ENCODE data around the gene CCDC74B.
"Not testable (repeated sequence)": the region's sequence is repeated elsewhere in the genome, so short reads cannot be mapped to it uniquely, and the experiment has no call there.

CCDC74B gene

GRCh38 chr2:130143266-130144039, 1.5 kb downstream of the CCDC74B start:
- H3K9me2 ChIP-seq (replicated peaks; ENCODE audit: low read depth, low read length); H3K4me2 ChIP-seq (ENCODE audit: low read depth, low read length, poor library complexity, severe bottlenecking); H3K4me3 ChIP-seq (ENCODE audit: low read length, poor library complexity, severe bottlenecking): not testable (repeated sequence)

GRCh38 chr2:130142396-130143265, 2.3 kb downstream of the CCDC74B start:
- H3K79me2 ChIP-seq (ENCODE audit: insufficient read depth, low read length); H3K4me2 ChIP-seq (ENCODE audit: low read depth, low read length, poor library complexity, severe bottlenecking); H4K20me1 ChIP-seq (ENCODE audit: insufficient read depth, low read length, poor library complexity, severe bottlenecking); H3F3A ChIP-seq (ENCODE audit: low read depth); H3K27me3 ChIP-seq (ENCODE audit: insufficient read depth, low read length, poor library complexity, severe bottlenecking); H2AFZ ChIP-seq (ENCODE audit: low read length); H3K4me3 ChIP-seq (ENCODE audit: low read length, poor library complexity, severe bottlenecking); H3K9me2 ChIP-seq (replicated peaks; ENCODE audit: low read depth, low read length); H3K9ac ChIP-seq (ENCODE audit: low read depth, low read length, poor library complexity, severe bottlenecking); H3K4me1 ChIP-seq (ENCODE audit: insufficient read depth, low read length, poor library complexity, severe bottlenecking); H3K36me3 ChIP-seq (ENCODE audit: insufficient read depth, low read length); H3K9me3 ChIP-seq (ENCODE audit: insufficient read depth, low read depth, low read length): not testable (repeated sequence)

More at GRCh38 chr2:130143266-130144039, 1.5 kb downstream of the CCDC74B start:
- H3K9me3 ChIP-seq (ENCODE audit: insufficient read depth, low read depth, low read length); H3K79me2 ChIP-seq (ENCODE audit: insufficient read depth, low read length); H3K4me1 ChIP-seq (ENCODE audit: insufficient read depth, low read length, poor library complexity, severe bottlenecking); H4K20me1 ChIP-seq (ENCODE audit: insufficient read depth, low read length, poor library complexity, severe bottlenecking); H3F3A ChIP-seq (ENCODE audit: low read depth); H3K36me3 ChIP-seq (ENCODE audit: insufficient read depth, low read length); H3K27me3 ChIP-seq (ENCODE audit: insufficient read depth, low read length, poor library complexity, severe bottlenecking); H3K9ac ChIP-seq (ENCODE audit: low read depth, low read length, poor library complexity, severe bottlenecking); H2AFZ ChIP-seq (ENCODE audit: low read length): not testable (repeated sequence)

- H3K9me3 ChIP-seq (ENCODE audit: insufficient read depth, low read depth, low read length); H3K27me3 ChIP-seq (ENCODE audit: insufficient read depth, low read length, poor library complexity, severe bottlenecking); H3K9ac ChIP-seq (ENCODE audit: low read depth, low read length, poor library complexity, severe bottlenecking); H3K4me3 ChIP-seq (ENCODE audit: low read length, poor library complexity, severe bottlenecking); H3F3A ChIP-seq (ENCODE audit: low read depth); H3K36me3 ChIP-seq (ENCODE audit: insufficient read depth, low read length); H3K4me2 ChIP-seq (ENCODE audit: low read depth, low read length, poor library complexity, severe bottlenecking); H4K20me1 ChIP-seq (ENCODE audit: insufficient read depth, low read length, poor library complexity, severe bottlenecking); H3K9me2 ChIP-seq (replicated peaks; ENCODE audit: low read depth, low read length); H3K4me1 ChIP-seq (ENCODE audit: insufficient read depth, low read length, poor library complexity, severe bottlenecking); H2AFZ ChIP-seq (ENCODE audit: low read length); H3K79me2 ChIP-seq (ENCODE audit: insufficient read depth, low read length): not testable (repeated sequence)
Measured at GRCh38 chr2:130141645-130142370, 3.1 kb downstream of the CCDC74B start.

- H3K4me3 ChIP-seq (ENCODE audit: low read length, poor library complexity, severe bottlenecking); H3K4me1 ChIP-seq (ENCODE audit: insufficient read depth, low read length, poor library complexity, severe bottlenecking); H3K79me2 ChIP-seq (ENCODE audit: insufficient read depth, low read length); H4K20me1 ChIP-seq (ENCODE audit: insufficient read depth, low read length, poor library complexity, severe bottlenecking); H3K9ac ChIP-seq (ENCODE audit: low read depth, low read length, poor library complexity, severe bottlenecking); H3K9me3 ChIP-seq (ENCODE audit: insufficient read depth, low read depth, low read length); H3K36me3 ChIP-seq (ENCODE audit: insufficient read depth, low read length); H3K27me3 ChIP-seq (ENCODE audit: insufficient read depth, low read length, poor library complexity, severe bottlenecking); H3F3A ChIP-seq (ENCODE audit: low read depth); H3K4me2 ChIP-seq (ENCODE audit: low read depth, low read length, poor library complexity, severe bottlenecking); H2AFZ ChIP-seq (ENCODE audit: low read length); H3K9me2 ChIP-seq (replicated peaks; ENCODE audit: low read depth, low read length): not testable (repeated sequence)
Measured at GRCh38 chr2:130141002-130141401, 3.9 kb downstream of the CCDC74B start.

GRCh38 chr2:130140516-130140915, 4.4 kb downstream of the CCDC74B start:
- H3K9me3 ChIP-seq (ENCODE audit: insufficient read depth, low read depth, low read length); H3K36me3 ChIP-seq (ENCODE audit: insufficient read depth, low read length); H3K27me3 ChIP-seq (ENCODE audit: insufficient read depth, low read length, poor library complexity, severe bottlenecking); H3K9ac ChIP-seq (ENCODE audit: low read depth, low read length, poor library complexity, severe bottlenecking); H4K20me1 ChIP-seq (ENCODE audit: insufficient read depth, low read length, poor library complexity, severe bottlenecking); H3K79me2 ChIP-seq (ENCODE audit: insufficient read depth, low read length); H3K4me2 ChIP-seq (ENCODE audit: low read depth, low read length, poor library complexity, severe bottlenecking); H3K9me2 ChIP-seq (replicated peaks; ENCODE audit: low read depth, low read length); H3K4me3 ChIP-seq (ENCODE audit: low read length, poor library complexity, severe bottlenecking); H3K4me1 ChIP-seq (ENCODE audit: insufficient read depth, low read length, poor library complexity, severe bottlenecking); H3F3A ChIP-seq (ENCODE audit: low read depth); H2AFZ ChIP-seq (ENCODE audit: low read length): not testable (repeated sequence)

- not testable (repeated sequence) for H4K20me1 ChIP-seq (ENCODE audit: insufficient read depth, low read length, poor library complexity, severe bottlenecking); H3K79me2 ChIP-seq (ENCODE audit: insufficient read depth, low read length); H2AFZ ChIP-seq (ENCODE audit: low read length); H3K4me1 ChIP-seq (ENCODE audit: insufficient read depth, low read length, poor library complexity, severe bottlenecking); H3K9ac ChIP-seq (ENCODE audit: low read depth, low read length, poor library complexity, severe bottlenecking); H3F3A ChIP-seq (ENCODE audit: low read depth); H3K9me3 ChIP-seq (ENCODE audit: insufficient read depth, low read depth, low read length); H3K36me3 ChIP-seq (ENCODE audit: insufficient read depth, low read length); H3K9me2 ChIP-seq (replicated peaks; ENCODE audit: low read depth, low read length); H3K27me3 ChIP-seq (ENCODE audit: insufficient read depth, low read length, poor library complexity, severe bottlenecking); H3K4me3 ChIP-seq (ENCODE audit: low read length, poor library complexity, severe bottlenecking); H3K4me2 ChIP-seq (ENCODE audit: low read depth, low read length, poor library complexity, severe bottlenecking)
Measured at GRCh38 chr2:130139331-130140280, 5.3 kb downstream of the CCDC74B start.

All from Loucy (cell line).